Measurements from ENCODE around the gene AUTS2. TPM values are rescaled to one million over a fixed set of nuclear protein-coding genes. Genes with fewer than 3 reads are reported as not detected.

The AUTS2 gene
- total and polyA plus RNA-seq, 4 donors, result 4.9 to 24.4 (median 7.0) TPM

- no peak for TF ChIP-seq SP1 (IDR thresholded peaks at IDR 0.05)
- TF ChIP-seq GABPA (IDR thresholded peaks at IDR 0.05 in 1 of 2, conservative IDR thresholded peaks at IDR 0.05 in 1 of 2), result no peak
Measured at GRCh38 chr7:69630292-69630691, 32.0 kb downstream of the AUTS2 start (continued).

GRCh38 chr7:69631131-69631530 is 32.9 kb downstream of the AUTS2 start:
- TF ChIP-seq HNF4G (IDR thresholded peaks at IDR 0.05), result no peak
- TF ChIP-seq MAX (IDR thresholded peaks at IDR 0.05), result no peak
- no peak for TF ChIP-seq ATF3 (IDR thresholded peaks at IDR 0.05)
- TF ChIP-seq REST (IDR thresholded peaks at IDR 0.05), result no peak
- no peak for TF ChIP-seq RAD21 (IDR thresholded peaks at IDR 0.05)
- no peak for TF ChIP-seq CTCF (IDR thresholded peaks at IDR 0.05; ENCODE audit: low read depth, low read length, missing input control)
- no peak for TF ChIP-seq FOXA2 (IDR thresholded peaks at IDR 0.05)
- TF ChIP-seq YY1 (IDR thresholded peaks at IDR 0.05), result no peak
- TF ChIP-seq TAF1 (conservative IDR thresholded peaks at IDR 0.05), result no peak
- WGBS, result 80% methylated on average over 3 of the region's 3 CpGs
- Histone ChIP-seq H3K9me3 (ENCODE audit: control insufficient read depth in 4 of 4, low read length in 3 of 4) (no peaks in the 10 kb centered on the region), H3K27me3 (ENCODE audit: control insufficient read depth in 4 of 4, insufficient read depth in 4 of 4, low read length in 3 of 4) (no peaks in the 10 kb centered on the region), H3K36me3 (ENCODE audit: control insufficient read depth in 4 of 4, insufficient read depth in 3 of 4, low read depth in 1 of 4, low read length in 3 of 4) (no peaks in the 10 kb centered on the region), H3K4me1 (ENCODE audit: control insufficient read depth in 4 of 4, insufficient read depth in 4 of 4, low read length in 3 of 4) (peaks cover 0 to 1% (median 0%) of the 10 kb centered on the region in 4 donors), H3K27ac (ENCODE audit: low read depth in 1 of 2, low read length in 2 of 2) (no peak overlapping the region), H3K9ac (ENCODE audit: low read depth in 1 of 2, low read length in 2 of 2) (no peak overlapping the region), H3K4me3 (ENCODE audit: low read depth in 1 of 3, low read length in 3 of 3) (no peak overlapping the region)
- no peak for DNase-seq (ENCODE audit: low spot score)

- peaks cover 0 to 1% (median 0%) of the 10 kb centered on the region in 4 donors for H3K4me1 ChIP-seq (ENCODE audit: control insufficient read depth in 4 of 4, insufficient read depth in 4 of 4, low read length in 3 of 4)
- H3K36me3 ChIP-seq (ENCODE audit: control insufficient read depth in 4 of 4, insufficient read depth in 3 of 4, low read depth in 1 of 4, low read length in 3 of 4), result no peaks in the 10 kb centered on the region
- no peak for TF ChIP-seq ZBTB33 (IDR thresholded peaks at IDR 0.05)
- WGBS, result 89% methylated on average over 3 of the region's 3 CpGs
- H3K9ac ChIP-seq (ENCODE audit: low read depth in 1 of 2, low read length in 2 of 2), result no peak overlapping the region
- no peak overlapping the region for H3K4me3 ChIP-seq (ENCODE audit: low read depth in 1 of 3, low read length in 3 of 3)
- H3K27me3 ChIP-seq (ENCODE audit: control insufficient read depth in 4 of 4, insufficient read depth in 4 of 4, low read length in 3 of 4), result no peaks in the 10 kb centered on the region
- no peak overlapping the region for H3K27ac ChIP-seq (ENCODE audit: low read depth in 1 of 2, low read length in 2 of 2)
- DNase-seq (ENCODE audit: low spot score), result no peak
- H3K9me3 ChIP-seq (ENCODE audit: control insufficient read depth in 4 of 4, low read length in 3 of 4), result no peaks in the 10 kb centered on the region
Measured at GRCh38 chr7:69632280-69632679, 34.0 kb downstream of the AUTS2 start.
